Mammary epithelial cell (primary cell): ENCODE data around the gene LRRK2.

Experiments
- EZH2 ChIP-seq: IDR thresholded peaks from 2 replicates; pipeline ENCODE4 v1.6.1; 2012; ENCODE audit warnings: low read length, inconsistent platforms, borderline replicate concordance
- TF ChIP-seq, protein P1 (sequence below), 2 donors: IDR thresholded peaks in 1 of 2; conservative IDR thresholded peaks in 1 of 2; 2 replicates each; pipeline ENCODE4 v1.5.1; 2011 to 2012; ENCODE audit warnings: inconsistent platforms in 2 of 2, low read length in 2 of 2, mild to moderate bottlenecking in 2 of 2, control low read depth in 1 of 2, low read depth in 1 of 2; ENCODE audit not compliant: insufficient read depth in 1 of 2; ENCODE audit errors: extremely low read depth in 1 of 2

DNA sequence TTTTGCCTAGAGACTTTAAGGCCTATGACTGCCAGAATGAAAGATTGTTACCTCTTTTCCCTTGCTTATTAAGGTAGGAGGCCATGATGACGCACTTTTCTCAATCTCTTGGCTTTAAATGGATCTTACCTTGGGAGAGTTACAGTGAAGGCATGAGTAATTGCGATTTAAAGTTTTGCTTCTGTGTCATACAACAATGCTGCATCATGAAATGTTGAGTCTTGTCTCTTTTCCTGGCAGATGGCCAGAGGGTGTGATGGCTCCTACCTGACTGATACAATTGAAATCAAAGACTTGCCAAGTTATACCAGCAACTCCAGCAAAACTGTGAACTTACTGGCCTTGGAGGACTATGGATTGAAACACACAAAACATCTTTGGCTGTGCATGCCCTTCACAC lies 17.2 kb upstream of the LRRK2 start:
- TF ChIP-seq, protein P1, sequence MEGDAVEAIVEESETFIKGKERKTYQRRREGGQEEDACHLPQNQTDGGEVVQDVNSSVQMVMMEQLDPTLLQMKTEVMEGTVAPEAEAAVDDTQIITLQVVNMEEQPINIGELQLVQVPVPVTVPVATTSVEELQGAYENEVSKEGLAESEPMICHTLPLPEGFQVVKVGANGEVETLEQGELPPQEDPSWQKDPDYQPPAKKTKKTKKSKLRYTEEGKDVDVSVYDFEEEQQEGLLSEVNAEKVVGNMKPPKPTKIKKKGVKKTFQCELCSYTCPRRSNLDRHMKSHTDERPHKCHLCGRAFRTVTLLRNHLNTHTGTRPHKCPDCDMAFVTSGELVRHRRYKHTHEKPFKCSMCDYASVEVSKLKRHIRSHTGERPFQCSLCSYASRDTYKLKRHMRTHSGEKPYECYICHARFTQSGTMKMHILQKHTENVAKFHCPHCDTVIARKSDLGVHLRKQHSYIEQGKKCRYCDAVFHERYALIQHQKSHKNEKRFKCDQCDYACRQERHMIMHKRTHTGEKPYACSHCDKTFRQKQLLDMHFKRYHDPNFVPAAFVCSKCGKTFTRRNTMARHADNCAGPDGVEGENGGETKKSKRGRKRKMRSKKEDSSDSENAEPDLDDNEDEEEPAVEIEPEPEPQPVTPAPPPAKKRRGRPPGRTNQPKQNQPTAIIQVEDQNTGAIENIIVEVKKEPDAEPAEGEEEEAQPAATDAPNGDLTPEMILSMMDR (conservative IDR thresholded peaks at IDR 0.05 in 1 of 2, IDR thresholded peaks at IDR 0.05 in 1 of 2; ENCODE audit: extremely low read depth in 1 of 2, insufficient read depth in 1 of 2, low read depth in 1 of 2, low read length in 2 of 2) = no peak
- TF ChIP-seq EZH2 = no peak
